Measurements from ENCODE around the gene ECE1.

The ECE1 gene

DNA sequence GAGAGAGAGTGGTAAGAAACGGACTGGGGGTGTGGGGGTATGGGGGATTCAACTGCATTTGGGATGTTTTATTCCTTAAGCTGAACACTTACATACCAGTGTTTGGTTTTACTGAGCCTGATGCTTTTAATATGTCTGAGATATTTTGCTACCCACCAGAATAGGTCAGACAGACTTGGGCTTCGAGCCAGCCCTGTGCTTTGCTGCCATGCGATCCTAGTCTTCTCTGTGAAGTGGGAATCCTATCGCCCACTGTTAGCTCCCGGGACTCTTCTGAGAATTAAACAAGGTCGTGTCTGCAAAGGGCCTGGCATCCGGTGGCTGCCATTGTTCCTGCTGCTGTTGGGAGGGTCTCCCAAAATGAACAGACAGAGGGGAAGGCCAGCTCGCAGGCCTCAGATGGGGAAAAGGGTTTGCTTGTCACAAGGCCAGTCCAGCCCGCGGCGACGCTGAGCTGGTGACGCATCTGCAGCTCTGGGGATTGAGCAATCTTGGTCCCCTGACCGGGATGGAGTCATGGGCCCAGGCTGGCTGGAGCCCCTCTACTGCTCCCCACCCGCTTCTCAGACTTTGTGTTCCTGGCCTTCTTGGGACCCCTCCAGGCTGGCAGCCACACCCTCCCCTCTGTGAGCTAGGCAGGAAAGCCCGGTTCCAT, 26.9 kb upstream of the ECE1 start:
- Histone ChIP-seq H3K9me2 (ENCODE audit: low read depth, low read length) (no peaks in the 10 kb centered on the region), H2AFZ (ENCODE audit: low read length) (no peak overlapping the region), H3K9ac (ENCODE audit: low read length) (no peak overlapping the region), H3K4me2 (ENCODE audit: low read length) (no peak overlapping the region), H3K27me3 (ENCODE audit: insufficient read depth, low read length) (no peaks in the 10 kb centered on the region), H3F3A (ENCODE audit: insufficient read depth, low read length) (no peaks in the 10 kb centered on the region), H3K4me1 (ENCODE audit: insufficient read depth, low read length, severe bottlenecking) (peaks cover 26% of the 10 kb centered on the region), H3K27ac (ENCODE audit: low read depth, low read length, poor library complexity, severe bottlenecking) (no peak overlapping the region), H3K79me2 (ENCODE audit: insufficient read depth, low read length) (no peaks in the 10 kb centered on the region), H3K36me3 (ENCODE audit: insufficient read depth, low read length) (no peaks in the 10 kb centered on the region), H4K20me1 (ENCODE audit: insufficient read depth, low read length) (no peaks in the 10 kb centered on the region), H3K4me3 (ENCODE audit: low read depth, low read length, poor library complexity, severe bottlenecking) (no peak overlapping the region), H3K9me3 (ENCODE audit: low read length) (no peaks in the 10 kb centered on the region)
- TF ChIP-seq, protein P1, sequence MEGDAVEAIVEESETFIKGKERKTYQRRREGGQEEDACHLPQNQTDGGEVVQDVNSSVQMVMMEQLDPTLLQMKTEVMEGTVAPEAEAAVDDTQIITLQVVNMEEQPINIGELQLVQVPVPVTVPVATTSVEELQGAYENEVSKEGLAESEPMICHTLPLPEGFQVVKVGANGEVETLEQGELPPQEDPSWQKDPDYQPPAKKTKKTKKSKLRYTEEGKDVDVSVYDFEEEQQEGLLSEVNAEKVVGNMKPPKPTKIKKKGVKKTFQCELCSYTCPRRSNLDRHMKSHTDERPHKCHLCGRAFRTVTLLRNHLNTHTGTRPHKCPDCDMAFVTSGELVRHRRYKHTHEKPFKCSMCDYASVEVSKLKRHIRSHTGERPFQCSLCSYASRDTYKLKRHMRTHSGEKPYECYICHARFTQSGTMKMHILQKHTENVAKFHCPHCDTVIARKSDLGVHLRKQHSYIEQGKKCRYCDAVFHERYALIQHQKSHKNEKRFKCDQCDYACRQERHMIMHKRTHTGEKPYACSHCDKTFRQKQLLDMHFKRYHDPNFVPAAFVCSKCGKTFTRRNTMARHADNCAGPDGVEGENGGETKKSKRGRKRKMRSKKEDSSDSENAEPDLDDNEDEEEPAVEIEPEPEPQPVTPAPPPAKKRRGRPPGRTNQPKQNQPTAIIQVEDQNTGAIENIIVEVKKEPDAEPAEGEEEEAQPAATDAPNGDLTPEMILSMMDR (IDR thresholded peaks at IDR 0.05; ENCODE audit: low read length), result no peak
- TF ChIP-seq EZH2 (IDR thresholded peaks at IDR 0.05; ENCODE audit: borderline replicate concordance, low read length), result no peak

- no peaks in the 10 kb centered on the region for H3K9me2 ChIP-seq (ENCODE audit: low read depth, low read length)
- no peaks in the 10 kb centered on the region for H3K79me2 ChIP-seq (ENCODE audit: insufficient read depth, low read length)
- TF ChIP-seq EZH2 (IDR thresholded peaks at IDR 0.05; ENCODE audit: borderline replicate concordance, low read length), result no peak
- TF ChIP-seq, protein P1 (IDR thresholded peaks at IDR 0.05; ENCODE audit: low read length), result no peak
- no peak overlapping the region for H3K27ac ChIP-seq (ENCODE audit: low read depth, low read length, poor library complexity, severe bottlenecking)
- H3F3A ChIP-seq (ENCODE audit: insufficient read depth, low read length), result no peaks in the 10 kb centered on the region
- no peaks in the 10 kb centered on the region for H3K9me3 ChIP-seq (ENCODE audit: low read length)
- H3K4me1 ChIP-seq (ENCODE audit: insufficient read depth, low read length, severe bottlenecking), result peaks cover 22% of the 10 kb centered on the region
- H3K9ac ChIP-seq (ENCODE audit: low read length), result no peak overlapping the region
- H3K4me3 ChIP-seq (ENCODE audit: low read depth, low read length, poor library complexity, severe bottlenecking), result no peak overlapping the region
- H3K4me2 ChIP-seq (ENCODE audit: low read length), result no peak overlapping the region
- H4K20me1 ChIP-seq (ENCODE audit: insufficient read depth, low read length), result no peaks in the 10 kb centered on the region
- H3K27me3 ChIP-seq (ENCODE audit: insufficient read depth, low read length), result no peaks in the 10 kb centered on the region
- H2AFZ ChIP-seq (ENCODE audit: low read length), result no peak overlapping the region
- H3K36me3 ChIP-seq (ENCODE audit: insufficient read depth, low read length), result no peaks in the 10 kb centered on the region
These were observed 24.6 kb upstream of the ECE1 start for GRCh38 chr1:21314743-21315396.

- no peaks in the 10 kb centered on the region for H3K79me2 ChIP-seq (ENCODE audit: insufficient read depth, low read length)
- no peak for TF ChIP-seq EZH2 (IDR thresholded peaks at IDR 0.05; ENCODE audit: borderline replicate concordance, low read length)
- TF ChIP-seq, protein P1 (IDR thresholded peaks at IDR 0.05; ENCODE audit: low read length), result no peak
- H3K9ac ChIP-seq (ENCODE audit: low read length), result no peak overlapping the region
- H3F3A ChIP-seq (ENCODE audit: insufficient read depth, low read length), result no peaks in the 10 kb centered on the region
- no peaks in the 10 kb centered on the region for H3K9me3 ChIP-seq (ENCODE audit: low read length)
- peaks cover 14% of the 10 kb centered on the region for H3K4me1 ChIP-seq (ENCODE audit: insufficient read depth, low read length, severe bottlenecking)
- no peak overlapping the region for H3K4me3 ChIP-seq (ENCODE audit: low read depth, low read length, poor library complexity, severe bottlenecking)
- no peak overlapping the region for H3K27ac ChIP-seq (ENCODE audit: low read depth, low read length, poor library complexity, severe bottlenecking)
- no peaks in the 10 kb centered on the region for H3K9me2 ChIP-seq (ENCODE audit: low read depth, low read length)
- H3K36me3 ChIP-seq (ENCODE audit: insufficient read depth, low read length), result no peaks in the 10 kb centered on the region
- H3K4me2 ChIP-seq (ENCODE audit: low read length), result no peak overlapping the region
- no peaks in the 10 kb centered on the region for H3K27me3 ChIP-seq (ENCODE audit: insufficient read depth, low read length)
- no peaks in the 10 kb centered on the region for H4K20me1 ChIP-seq (ENCODE audit: insufficient read depth, low read length)
- no peak overlapping the region for H2AFZ ChIP-seq (ENCODE audit: low read length)
These were observed 23.8 kb upstream of the ECE1 start for GRCh38 chr1:21313886-21314721.
